Urothelium cell line (cell line): ENCODE results near the gene RALGPS2.

Experiments
- DNase-seq: peaks from one replicate; pipeline ENCODE4 v3.0.0; 2011; ENCODE audit warnings: low spot score, mixed read lengths
- FAIRE-seq: peaks from 2 replicates; lab custom pipeline; 2011; peaks lifted over from hg19 to GRCh38; lab: Jason Lieb, UNC

Gene RALGPS2, protein sequence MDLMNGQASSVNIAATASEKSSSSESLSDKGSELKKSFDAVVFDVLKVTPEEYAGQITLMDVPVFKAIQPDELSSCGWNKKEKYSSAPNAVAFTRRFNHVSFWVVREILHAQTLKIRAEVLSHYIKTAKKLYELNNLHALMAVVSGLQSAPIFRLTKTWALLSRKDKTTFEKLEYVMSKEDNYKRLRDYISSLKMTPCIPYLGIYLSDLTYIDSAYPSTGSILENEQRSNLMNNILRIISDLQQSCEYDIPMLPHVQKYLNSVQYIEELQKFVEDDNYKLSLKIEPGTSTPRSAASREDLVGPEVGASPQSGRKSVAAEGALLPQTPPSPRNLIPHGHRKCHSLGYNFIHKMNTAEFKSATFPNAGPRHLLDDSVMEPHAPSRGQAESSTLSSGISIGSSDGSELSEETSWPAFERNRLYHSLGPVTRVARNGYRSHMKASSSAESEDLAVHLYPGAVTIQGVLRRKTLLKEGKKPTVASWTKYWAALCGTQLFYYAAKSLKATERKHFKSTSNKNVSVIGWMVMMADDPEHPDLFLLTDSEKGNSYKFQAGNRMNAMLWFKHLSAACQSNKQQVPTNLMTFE

DNA sequence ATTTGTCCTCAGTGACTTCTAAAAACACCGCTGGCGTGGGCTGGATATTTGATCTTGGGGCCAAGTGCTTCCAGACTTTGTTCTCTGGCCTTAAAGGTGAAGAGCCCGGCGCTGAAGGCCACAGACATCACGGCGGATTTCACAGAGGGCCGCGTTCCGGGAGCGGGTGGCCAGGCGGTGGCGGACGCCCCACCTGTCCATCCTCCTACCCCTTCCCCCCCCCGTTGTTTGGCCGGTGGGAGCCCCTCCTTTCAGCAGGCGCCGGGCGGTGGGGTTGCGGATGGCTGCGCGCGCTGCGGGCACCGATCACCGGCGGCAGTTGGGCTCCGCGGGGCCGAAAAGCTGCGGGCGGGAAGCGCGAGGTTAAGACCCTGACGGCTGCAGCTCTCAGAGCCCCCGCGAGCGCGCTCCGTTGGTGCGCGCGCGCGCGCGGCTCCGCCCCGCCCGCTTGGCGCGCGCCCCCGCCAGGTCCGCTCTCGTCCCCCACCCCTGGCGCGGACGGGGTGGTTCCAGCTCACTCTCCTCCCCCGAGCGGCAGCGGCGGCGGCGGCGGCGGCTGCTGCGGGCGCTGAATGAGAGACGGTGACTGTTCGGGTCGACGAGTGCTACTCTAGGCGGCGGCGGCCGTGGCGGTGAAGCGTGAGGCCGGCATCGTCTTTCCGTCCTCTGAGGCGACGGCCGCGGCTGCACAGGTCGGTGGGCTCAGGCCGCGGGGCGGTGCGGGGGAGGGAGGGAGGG lies at the start of gene RALGPS2:
TSS of gene RALGPS2 (plus strand) at position 517 of the 738 bp plus-strand sequence. CDS start 51,521 bp downstream, outside the sequence.
- peak; percentile 88 for DNase-seq
- FAIRE-seq, result peak; percentile 9

DNA sequence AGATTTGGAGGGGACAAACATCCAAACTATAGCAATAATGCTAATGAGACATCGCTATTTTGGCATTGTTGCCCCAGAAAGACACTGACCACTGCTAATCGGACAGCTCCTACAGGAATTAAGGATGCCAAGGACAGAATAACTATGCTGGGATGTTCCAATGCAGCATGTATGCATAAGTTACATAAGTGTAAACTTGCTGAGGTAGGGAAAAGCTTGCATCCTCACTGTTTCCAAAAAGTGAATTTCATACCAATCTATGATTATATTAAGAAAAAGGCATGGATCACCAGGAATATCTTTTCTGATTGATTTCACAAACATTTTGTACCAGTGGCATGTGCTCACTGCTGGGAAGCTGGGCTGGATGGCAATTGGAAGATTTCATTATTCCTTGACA lies 45.8 kb upstream of the RALGPS2 start:
- no peak for DNase-seq
- FAIRE-seq, result no peak

DNA sequence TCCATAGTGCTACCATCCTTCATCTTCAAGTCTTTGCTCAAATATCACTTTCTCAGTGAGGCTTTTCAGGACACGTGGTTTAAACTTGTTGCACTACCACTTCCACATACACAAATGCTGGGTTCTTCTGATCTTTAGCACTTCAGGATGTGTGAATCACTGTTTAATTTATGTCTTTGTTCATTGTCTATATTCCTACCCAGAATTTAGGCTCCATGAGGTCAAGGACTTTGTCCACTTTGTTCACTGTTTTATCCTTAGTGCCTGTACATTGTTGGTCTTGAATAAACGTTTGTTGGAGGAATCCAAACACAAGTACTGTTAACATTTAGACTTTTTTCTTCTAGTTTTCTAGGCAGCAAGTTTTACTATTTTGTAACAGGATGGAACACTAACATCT lies 42.6 kb upstream of the RALGPS2 start:
- FAIRE-seq (no peak), DNase-seq (no peak)

DNA sequence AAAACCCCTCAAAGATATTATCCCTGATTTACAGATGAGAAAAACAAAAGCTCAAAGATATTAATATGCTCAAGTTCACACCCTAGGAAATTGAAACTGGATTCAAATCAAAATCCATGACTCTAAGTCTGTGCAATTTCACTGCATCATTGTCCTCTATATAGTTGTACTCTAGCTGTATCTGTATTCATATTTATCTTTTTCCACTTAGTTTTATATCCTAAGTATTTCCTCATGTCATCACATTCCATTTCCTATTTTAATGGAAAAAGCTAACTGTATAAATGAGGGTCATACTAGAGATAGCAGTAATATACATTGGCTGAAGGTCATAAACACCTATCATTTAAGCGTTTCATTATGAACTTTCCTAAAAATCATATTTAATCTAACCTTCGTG lies 42.2 kb upstream of the RALGPS2 start:
- no peak for FAIRE-seq
- no peak for DNase-seq

DNA sequence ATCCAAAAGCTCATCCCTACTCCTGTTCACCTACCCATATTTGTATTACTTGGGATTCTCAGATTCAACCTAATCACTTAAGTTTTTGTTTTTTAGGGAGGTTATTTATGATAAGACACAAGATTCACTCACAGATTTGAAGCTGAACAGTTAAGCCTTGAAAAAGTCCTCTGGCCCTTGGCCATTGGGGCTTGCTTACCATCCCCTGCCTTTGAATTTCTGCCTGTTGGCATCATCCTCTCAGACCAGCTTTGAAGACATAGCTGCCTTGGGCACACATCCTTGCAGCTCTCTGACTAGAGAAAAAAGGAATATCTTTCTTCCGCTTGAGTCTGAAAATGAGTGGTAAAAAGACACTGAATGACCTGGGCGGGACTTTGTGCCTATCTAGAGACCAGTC lies 41.8 kb upstream of the RALGPS2 start:
- no peak for DNase-seq
- no peak for FAIRE-seq

DNA sequence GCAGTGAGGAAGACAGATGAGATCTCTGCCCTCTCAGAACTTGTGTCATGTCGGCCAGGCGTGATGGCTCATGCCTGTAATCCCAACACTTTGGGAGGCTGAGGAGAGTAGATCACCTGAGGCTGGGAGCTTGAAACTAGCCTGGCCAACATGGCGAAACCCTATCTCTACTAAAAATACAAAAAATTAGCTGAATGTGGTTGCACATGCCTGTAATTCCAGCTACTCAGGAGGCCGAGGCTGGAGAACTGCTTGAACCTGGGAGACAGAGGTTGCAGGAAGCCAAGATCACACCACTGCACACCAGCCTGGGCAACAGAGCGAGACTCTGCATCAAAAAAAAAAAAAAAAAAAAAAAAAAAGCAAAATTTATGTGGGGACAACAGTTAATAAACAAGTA lies 40.9 kb upstream of the RALGPS2 start:
- DNase-seq (no peak), FAIRE-seq (no peak)

DNA sequence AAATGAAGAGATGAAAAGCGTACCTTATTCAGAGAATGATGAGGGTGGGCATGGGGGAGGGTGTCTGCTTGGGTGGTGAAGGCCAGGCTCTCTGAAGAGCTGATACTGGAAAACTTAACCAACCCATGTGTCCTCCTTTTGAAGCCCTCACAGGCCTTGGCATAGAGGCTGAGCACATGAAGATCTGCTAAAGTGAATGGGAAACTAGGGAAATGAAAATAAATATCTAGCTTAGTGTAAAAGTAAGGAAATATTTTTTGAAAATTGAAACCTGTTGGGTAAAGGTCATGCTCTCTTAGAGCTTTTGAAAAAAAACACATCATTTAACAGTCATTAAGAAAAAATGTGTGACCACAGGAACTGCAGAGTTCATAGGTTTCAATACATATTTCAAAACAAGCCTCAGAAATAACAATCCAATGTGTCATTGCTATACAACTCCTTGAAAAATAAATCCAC lies 40.5 kb upstream of the RALGPS2 start:
- DNase-seq (peak; percentile 55), FAIRE-seq (no peak)

DNA sequence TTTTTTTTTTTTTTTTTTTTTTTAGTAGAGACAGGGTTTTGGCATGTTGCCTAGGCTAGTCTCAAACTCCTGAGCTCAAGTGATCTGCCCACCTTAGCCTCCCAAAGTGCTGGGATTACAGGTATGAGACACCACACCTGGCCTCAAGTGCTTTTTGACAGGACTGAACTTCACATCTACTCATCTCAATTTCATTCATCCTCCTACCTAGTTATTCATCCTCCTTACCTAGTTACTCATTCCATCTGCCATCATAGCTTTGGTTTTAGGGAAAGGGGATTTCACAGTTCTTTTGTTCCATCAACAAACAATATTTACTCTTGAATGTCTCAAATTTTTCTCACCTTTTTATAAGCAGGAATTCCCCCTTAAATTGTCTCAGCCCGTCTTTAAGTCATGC lies 38.6 kb upstream of the RALGPS2 start:
- FAIRE-seq, result no peak

DNA sequence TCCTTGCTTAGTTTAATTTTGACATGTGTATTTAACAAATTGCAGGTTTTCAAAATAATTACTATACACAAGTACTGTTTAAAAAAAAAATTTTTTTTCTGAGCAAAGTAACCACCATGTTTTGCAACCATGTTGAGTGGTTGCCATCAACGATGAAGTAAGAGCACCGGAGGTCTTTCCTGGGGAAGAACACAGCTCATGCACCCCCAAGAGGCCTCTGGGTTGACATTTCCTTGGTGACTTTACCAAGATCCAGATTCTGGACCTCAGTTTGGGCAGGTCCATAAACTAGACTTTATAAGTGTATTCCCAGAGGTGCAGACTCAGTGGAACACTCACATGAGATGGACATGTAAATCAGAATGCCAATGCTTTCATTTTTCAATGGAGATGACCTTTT lies 36.8 kb upstream of the RALGPS2 start:
- FAIRE-seq, result no peak
- DNase-seq, result no peak

More for the DNA sequence above, 38.6 kb upstream of the RALGPS2 start:
- DNase-seq, result no peak

DNA sequence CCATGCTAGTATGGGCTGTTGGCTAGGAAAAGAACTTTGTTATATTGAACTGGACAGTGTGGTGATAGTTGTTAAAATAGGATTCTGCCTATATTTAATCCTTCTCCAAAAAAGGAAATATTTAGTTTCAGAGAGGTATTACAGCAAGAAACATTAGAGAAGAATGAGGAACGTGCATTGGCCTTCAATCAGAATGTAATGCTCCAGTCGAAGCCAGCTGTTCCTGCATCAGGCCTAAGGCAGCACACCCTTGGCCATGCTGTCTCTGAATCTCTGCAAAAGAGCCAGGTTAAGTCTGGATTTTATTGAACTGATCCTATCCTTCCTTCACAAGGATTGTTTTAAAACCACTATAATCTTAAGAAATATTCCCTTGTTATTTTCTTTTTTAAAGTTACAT lies 35.3 kb upstream of the RALGPS2 start:
- no peak for DNase-seq
- no peak for FAIRE-seq

DNA sequence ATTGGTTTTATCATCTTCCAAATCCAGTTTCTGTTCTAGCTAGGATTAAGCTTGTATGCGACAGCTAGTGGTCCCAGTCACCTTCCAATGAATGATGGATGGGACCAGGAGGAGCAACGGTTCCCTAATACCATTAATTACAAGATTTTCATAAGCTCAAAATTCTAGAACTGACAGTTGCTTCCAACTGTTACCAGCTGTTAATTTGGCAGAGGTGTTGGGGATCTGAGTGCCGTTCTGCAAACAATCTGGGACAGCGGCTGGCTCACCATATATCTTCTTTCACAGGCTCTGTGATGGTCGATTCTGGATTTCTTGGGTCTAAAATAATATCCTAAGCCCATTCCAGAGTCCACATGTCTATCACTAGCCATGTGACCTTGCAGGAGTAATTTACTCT lies 34.5 kb upstream of the RALGPS2 start:
- FAIRE-seq (no peak), DNase-seq (no peak)

DNA sequence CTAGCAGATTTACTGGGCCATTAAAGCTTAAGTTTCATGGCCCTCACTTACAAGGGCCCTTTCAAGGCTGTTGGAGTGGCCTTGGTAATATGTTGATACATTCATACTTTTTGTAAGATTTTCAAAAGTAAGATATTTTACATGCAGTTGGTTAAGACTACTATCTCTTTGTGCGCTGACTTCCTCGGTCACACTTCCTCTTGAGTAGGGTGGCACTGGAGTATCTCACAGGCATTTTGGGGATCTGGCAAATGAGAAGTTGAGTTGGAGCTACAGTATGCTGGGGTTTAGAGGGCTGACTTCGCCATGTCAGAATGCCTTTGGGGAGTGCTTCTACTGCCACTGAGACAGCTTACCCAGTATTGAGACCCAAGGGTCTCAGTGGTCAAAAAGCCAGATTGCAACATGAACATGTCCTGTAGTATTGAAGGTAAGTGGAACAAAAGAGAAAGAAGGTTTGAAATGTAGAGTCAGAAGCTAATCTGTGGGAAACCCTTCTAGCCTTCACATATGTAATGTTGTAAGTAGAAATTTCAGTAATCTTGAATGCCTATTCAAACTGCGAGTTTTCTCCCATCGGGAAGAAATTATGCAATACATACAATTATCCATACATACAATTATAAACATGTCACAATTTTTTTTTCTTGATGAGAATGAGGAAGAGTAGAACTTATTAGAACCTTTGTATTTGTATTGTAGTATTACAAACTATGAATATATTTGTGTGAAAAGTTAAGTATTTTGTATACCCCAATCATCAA lies 32.3 kb upstream of the RALGPS2 start:
- no peak for DNase-seq
- no peak for FAIRE-seq

DNA sequence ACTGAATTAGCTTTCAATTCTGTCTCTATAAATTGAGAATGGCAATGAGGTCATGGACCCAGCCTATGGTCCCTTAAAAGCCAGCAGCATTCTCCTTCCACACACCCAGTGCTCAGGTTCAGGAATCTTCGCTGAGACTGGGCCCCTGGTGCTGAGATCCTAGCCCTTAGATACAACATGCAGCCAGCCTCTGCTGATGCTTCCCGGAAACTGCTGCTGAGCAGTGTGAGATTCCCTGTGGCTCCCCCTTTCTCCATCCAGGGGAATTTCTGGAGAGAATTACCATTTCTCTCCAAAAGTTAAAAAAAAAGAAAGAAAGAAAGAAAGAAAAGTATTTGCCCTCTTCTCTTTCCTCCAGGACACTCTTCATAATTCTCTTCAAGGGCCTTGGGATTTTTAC lies 31.7 kb upstream of the RALGPS2 start:
- FAIRE-seq, result no peak

DNA sequence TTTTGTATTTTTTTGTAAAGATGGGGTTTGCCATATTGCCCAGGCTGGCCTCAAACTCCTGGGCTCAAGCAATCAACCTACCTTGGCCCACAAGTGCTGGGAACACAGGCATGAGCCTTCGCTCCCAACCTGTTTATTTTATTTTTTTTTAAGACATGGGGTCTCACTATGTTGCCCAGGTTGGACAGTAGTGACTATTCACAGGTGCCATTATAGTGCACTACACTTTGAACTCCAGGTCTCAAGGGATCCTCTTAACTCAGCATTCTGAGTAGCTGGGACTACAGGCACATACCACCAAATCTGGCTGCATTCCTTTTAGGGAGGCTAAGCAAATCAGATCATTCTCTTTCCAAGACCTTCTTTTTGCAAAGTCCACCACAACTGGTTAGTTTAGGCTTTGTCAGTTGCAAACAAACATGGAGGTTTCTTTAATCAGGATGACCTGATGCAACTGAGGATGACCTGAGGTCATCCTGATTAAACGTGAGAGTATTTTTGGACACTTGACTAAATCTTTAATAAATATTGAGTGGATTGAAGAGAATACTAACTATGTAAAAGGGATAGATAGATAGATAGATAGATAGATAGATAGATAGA lies 30.0 kb upstream of the RALGPS2 start:
- DNase-seq (no peak), FAIRE-seq (no peak)

More for the DNA sequence above, 31.7 kb upstream of the RALGPS2 start:
- no peak for DNase-seq

DNA sequence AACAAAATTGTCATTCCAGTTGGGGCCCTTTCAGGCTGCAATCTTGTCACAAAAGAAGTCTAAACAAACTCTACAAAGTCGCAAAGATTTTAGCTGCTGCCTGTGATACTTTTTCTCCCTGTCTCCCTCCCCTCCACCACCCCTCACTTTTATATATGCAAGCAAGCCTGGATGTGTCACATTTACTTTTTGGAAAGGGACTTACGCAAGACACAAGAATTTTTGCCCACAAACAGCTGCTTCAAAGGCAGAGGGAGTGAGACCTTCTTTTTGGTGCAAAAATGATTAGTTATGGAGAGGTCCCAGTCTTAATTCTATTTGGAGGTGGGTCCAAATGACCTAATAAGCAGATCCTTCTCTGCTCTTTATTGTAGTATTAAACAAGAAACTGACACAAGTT lies 22.9 kb upstream of the RALGPS2 start:
- DNase-seq, result peak; percentile 37
- FAIRE-seq, result no peak

DNA sequence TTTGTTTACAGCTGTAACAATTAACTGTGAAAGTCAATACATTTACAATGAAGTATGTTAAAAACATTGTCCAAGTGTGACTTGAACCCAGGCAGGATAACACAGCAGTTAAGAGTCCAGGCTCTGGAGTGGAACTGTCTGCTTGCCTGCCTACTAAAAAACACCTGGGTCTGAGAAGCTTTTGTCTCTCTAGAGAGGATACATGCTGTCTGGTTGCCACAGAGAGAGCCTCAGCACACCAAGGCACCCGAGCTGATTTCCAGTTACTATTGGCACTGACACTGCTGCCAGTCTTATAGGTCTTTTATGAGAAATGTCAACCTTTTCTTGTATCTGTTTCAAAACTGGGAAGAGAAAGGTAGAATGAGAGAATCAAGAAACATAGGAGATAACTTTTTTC lies 20.2 kb upstream of the RALGPS2 start:
- no peak for DNase-seq
- no peak for FAIRE-seq

DNA sequence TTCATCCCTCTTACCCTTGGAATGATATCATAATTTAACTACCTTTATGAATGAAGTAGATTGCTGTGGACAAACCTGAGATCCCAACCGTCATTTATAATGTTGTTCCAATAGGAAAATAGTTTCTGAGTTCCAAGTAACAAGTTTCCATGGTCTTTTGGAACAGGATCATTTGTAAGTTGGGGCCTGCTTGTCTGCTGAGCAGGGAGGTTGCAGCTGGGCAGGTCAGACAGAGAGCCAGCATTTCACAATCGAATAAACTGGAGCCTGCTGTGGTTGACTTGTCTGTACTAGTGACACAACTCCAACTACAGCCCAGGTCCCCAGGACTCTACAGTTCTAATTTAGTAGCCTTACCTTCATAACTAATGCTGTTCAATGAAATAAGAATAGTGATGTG lies 18.6 kb upstream of the RALGPS2 start:
- DNase-seq, result no peak
- FAIRE-seq, result no peak

DNA sequence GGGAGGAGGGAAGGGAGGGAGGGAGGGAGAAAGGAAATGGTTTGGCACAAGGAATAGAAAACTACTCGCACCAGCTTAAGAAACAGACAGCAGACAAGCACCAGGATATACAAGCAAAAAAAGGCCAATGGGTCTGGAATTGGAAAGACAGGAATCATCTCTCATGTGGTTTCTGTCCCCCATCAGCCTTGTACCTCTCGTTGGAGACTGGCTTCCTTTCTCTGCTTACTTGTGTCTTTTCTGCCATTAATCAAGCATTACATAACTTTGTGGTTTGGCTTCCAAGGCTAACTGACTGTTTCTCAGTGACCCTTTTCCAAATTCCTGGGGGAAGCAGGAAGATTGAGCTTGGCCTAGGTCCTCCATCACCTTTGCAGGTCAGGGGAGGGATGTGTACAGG lies 11.8 kb upstream of the RALGPS2 start:
- FAIRE-seq (no peak), DNase-seq (peak; percentile 30)

DNA sequence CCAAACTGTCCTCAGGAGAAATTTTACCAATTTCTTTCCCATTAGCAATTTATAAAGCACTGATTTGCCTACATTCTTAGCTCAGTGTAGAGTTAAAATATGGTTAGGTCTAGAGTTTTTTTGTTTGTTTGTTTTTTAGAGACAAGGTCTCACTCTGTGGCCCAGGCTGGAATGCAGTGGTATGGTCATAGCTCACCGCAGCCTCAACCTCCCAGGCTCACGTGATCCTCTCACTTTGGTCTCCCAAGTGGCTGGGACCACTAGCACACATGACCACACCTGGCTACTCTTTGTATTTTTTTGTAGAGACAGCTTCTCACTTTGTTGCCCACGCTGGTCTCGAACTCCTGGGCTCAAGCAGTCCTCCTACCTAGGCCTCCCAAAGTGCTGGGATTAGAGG lies 10.6 kb upstream of the RALGPS2 start:
- FAIRE-seq (no peak), DNase-seq (no peak)

DNA sequence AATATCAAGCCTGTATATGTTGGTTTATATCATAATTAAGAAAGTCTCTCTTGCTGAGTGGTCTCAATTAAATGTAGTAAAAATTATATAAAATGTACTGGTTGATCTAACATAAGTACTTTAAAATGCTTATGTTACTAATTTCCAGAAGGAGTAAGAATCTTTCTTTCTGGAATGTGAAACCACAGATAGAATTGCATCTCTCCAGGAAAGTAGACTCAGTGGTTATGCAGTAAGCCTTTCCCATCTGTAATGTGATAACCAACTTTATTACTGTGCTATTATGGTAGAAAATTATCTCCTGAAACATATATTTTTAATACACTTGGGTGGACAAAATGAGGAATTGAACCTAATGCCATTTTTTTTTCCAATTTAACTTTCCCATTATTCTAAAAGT lies 8.9 kb upstream of the RALGPS2 start:
- no peak for FAIRE-seq
- no peak for DNase-seq

DNA sequence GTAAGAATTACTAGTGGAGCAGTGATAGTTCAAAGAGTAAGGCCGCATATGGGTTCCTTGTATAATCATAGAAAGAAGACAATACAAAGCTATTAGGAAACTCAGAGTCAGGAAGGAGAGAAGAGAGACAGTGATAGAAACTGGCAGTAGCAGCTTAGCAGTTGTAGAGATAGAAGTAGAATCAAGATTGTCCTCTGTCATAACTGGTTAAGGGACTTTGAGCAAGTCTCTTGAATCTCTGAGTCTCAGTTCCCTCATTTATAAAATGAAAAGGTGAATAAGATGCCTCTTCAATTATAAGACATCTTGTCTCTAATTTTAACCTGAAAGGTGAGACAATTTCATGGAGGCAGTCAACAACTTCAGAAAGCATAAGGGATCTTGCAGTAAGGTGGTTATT lies 6.5 kb upstream of the RALGPS2 start:
- FAIRE-seq, result no peak

More for the DNA sequence above, 6.5 kb upstream of the RALGPS2 start:
- DNase-seq, result no peak
